Gastrocnemius medialis (tissue), 4 donors: ENCODE measurements around the gene PCDH7. TPM values are rescaled to one million over a fixed set of nuclear protein-coding genes. Genes with fewer than 3 reads are reported as not detected.

Experiments used
- ATAC-seq, 2 donors: fragments of 150-250 bp; one replicate each; pipeline ENCODE4 v1.9.1; 2016
- DNase-seq, 2 donors: peaks; one replicate each; pipeline ENCODE4 v3.0.0-alpha.2; 2019
- H3K27ac ChIP-seq, 4 donors: fragments of 200-600 bp; sonication (generic); 1 replicate in 1 of 4; 2 replicates in 3 of 4; pipeline ENCODE4 v1.5.1; 2016 to 2018; ENCODE audit warnings: mild to moderate bottlenecking in 2 of 4, moderate library complexity in 1 of 4
- H3K27me3 ChIP-seq, 3 donors: fragments of 200-600 bp; sonication (generic) in 2 of 3; 1 replicate in 1 of 3; 2 replicates in 2 of 3; pipeline versions ENCODE4 v1.5.1 to v1.6.0; 2016 to 2019; ENCODE audit warnings: mild to moderate bottlenecking in 1 of 3, moderate library complexity in 1 of 3
- H3K36me3 ChIP-seq, 2 donors: fragments of 200-600 bp; sonication (generic) in 1 of 2; one replicate each; pipeline ENCODE4 v1.5.1; 2017 to 2018
- H3K4me1 ChIP-seq, 2 donors: fragments of 200-600 bp; sonication (generic) in 1 of 2; one replicate each; pipeline ENCODE4 v1.5.1; 2016 to 2017; ENCODE audit warnings: mild to moderate bottlenecking in 2 of 2
- H3K4me3 ChIP-seq, 4 donors: fragments of 200-600 bp; sonication (generic) in 3 of 4; 1 replicate in 1 of 4; 2 replicates in 3 of 4; pipeline ENCODE4 v1.5.1; 2016 to 2019; ENCODE audit warnings: mild to moderate bottlenecking in 2 of 4
- H3K9me3 ChIP-seq, 3 donors: fragments of 200-600 bp; sonication (generic) in 2 of 3; 1 replicate in 1 of 3; 2 replicates in 2 of 3; pipeline ENCODE4 v1.5.1; 2016 to 2019
- CTCF ChIP-seq, 5 experiments: fragments of 450-650 bp in 3 of 5; fragments of 200-600 bp in 2 of 5; sonication (generic) in 2 of 5; IDR thresholded peaks in 4 of 5; conservative IDR thresholded peaks in 1 of 5; 1 replicate in 4 of 5; 2 replicates in 1 of 5; pipeline ENCODE4 v1.5.1; 2016 to 2019; ENCODE audit warnings: antibody characterized with exemption in 5 of 5, mild to moderate bottlenecking in 3 of 5, moderate library complexity in 3 of 5
- POLR2A ChIP-seq, 2 donors: fragments of 450-650 bp; IDR thresholded peaks; one replicate each; pipeline ENCODE4 v1.6.1; 2017; ENCODE audit warnings: antibody characterized with exemption in 2 of 2, mild to moderate bottlenecking in 2 of 2, moderate library complexity in 2 of 2
- in situ Hi-C, 4 donors: fragments of 200-750 bp; cut with MboI; loops; one replicate each; pipeline versions ENCODE4 v1.15.0 to v1.8.0; 2017; ENCODE audit warnings: low sequenced_read_pairs in 4 of 4
- intact Hi-C: fragments of 100-400 bp; cut with DNase I; formaldehyde crosslinking; loops from one replicate; pipeline ENCODE4 v1.15.1; 2023; ENCODE audit warnings: low total_unique reads
- total RNA-seq, 4 donors: library from RNA; depleted of rRNA; stranded (reverse); fragments of >200 nt; gene quantifications; one replicate each; pipeline versions ENCODE4 v1.1.0 to v1.2.3, GENCODE V29; 2016

Gene PCDH7
- total RNA-seq, 4 donors from 2014 or later: 0.29 to 0.39 (median 0.39) TPM; not detected in 1

GRCh38 chr4:30744386-30744785 is 24.2 kb downstream of the PCDH7 start:
- in situ Hi-C loops: no loop called here
- H3K27me3 ChIP-seq: no peaks in the 10 kb centered on the region
- no peak for ATAC-seq

GRCh38 chr4:30744957-30745640 is 24.9 kb downstream of the PCDH7 start:
- in situ Hi-C loops (no loop called here), intact Hi-C loops (no loop called here)
- Histone ChIP-seq H3K9me3 (no peaks in the 10 kb centered on the region), H3K4me3 (no peak overlapping the region), H3K36me3 (no peaks in the 10 kb centered on the region), H3K27ac (no peak overlapping the region), H3K4me1 (no peaks in the 10 kb centered on the region), H3K27me3 (no peaks in the 10 kb centered on the region)
- DNase-seq (no peak), ATAC-seq (no peak)
- TF ChIP-seq CTCF (IDR thresholded peaks at IDR 0.05 in 4 of 5, conservative IDR thresholded peaks at IDR 0.05 in 1 of 5): no peak
- no peak for TF ChIP-seq POLR2A (IDR thresholded peaks at IDR 0.05)

More at GRCh38 chr4:30744386-30744785, 24.2 kb downstream of the PCDH7 start:
- no peak for DNase-seq
- no peaks in the 10 kb centered on the region for H3K36me3 ChIP-seq
- no peaks in the 10 kb centered on the region for H3K4me1 ChIP-seq
- H3K4me3 ChIP-seq: no peak overlapping the region
- intact Hi-C loops: no loop called here
- no peak overlapping the region for H3K27ac ChIP-seq
- TF ChIP-seq CTCF (IDR thresholded peaks at IDR 0.05 in 4 of 5, conservative IDR thresholded peaks at IDR 0.05 in 1 of 5) (no peak), POLR2A (IDR thresholded peaks at IDR 0.05) (no peak)
- no peaks in the 10 kb centered on the region for H3K9me3 ChIP-seq

GRCh38 chr4:30746735-30747134 is 26.6 kb downstream of the PCDH7 start:
- TF ChIP-seq POLR2A (IDR thresholded peaks at IDR 0.05) (no peak), CTCF (IDR thresholded peaks at IDR 0.05 in 4 of 5, conservative IDR thresholded peaks at IDR 0.05 in 1 of 5) (no peak)
- H3K9me3 ChIP-seq: no peaks in the 10 kb centered on the region
- ATAC-seq (no peak), DNase-seq (no peak)
- no peaks in the 10 kb centered on the region for H3K36me3 ChIP-seq
- H3K27me3 ChIP-seq: no peaks in the 10 kb centered on the region
- in situ Hi-C loops (no loop called here), intact Hi-C loops (no loop called here)
- H3K4me1 ChIP-seq: no peaks in the 10 kb centered on the region
- no peak overlapping the region for H3K4me3 ChIP-seq
- H3K27ac ChIP-seq: no peak overlapping the region

- in situ Hi-C loops: no loop called here
- H3K4me3 ChIP-seq: no peak overlapping the region
- H3K36me3 ChIP-seq: no peaks in the 10 kb centered on the region
- intact Hi-C loops: no loop called here
- H3K9me3 ChIP-seq: no peaks in the 10 kb centered on the region
- no peak for DNase-seq
- TF ChIP-seq CTCF (IDR thresholded peaks at IDR 0.05 in 4 of 5, conservative IDR thresholded peaks at IDR 0.05 in 1 of 5): no peak
- TF ChIP-seq POLR2A (IDR thresholded peaks at IDR 0.05): no peak
- H3K27me3 ChIP-seq: no peaks in the 10 kb centered on the region
- H3K4me1 ChIP-seq: no peaks in the 10 kb centered on the region
- no peak overlapping the region for H3K27ac ChIP-seq
- ATAC-seq: no peak
Measured at GRCh38 chr4:30753316-30753715, 33.1 kb downstream of the PCDH7 start.

- no peaks in the 10 kb centered on the region for H3K36me3 ChIP-seq
- no peak for TF ChIP-seq CTCF (IDR thresholded peaks at IDR 0.05 in 4 of 5, conservative IDR thresholded peaks at IDR 0.05 in 1 of 5)
- TF ChIP-seq POLR2A (IDR thresholded peaks at IDR 0.05): no peak
- DNase-seq: no peak
- no peak overlapping the region for H3K27ac ChIP-seq
- no peak overlapping the region for H3K4me3 ChIP-seq
- H3K9me3 ChIP-seq: no peaks in the 10 kb centered on the region
- ATAC-seq: no peak
- intact Hi-C loops: no loop called here
- H3K27me3 ChIP-seq: no peaks in the 10 kb centered on the region
- in situ Hi-C loops: no loop called here
- no peaks in the 10 kb centered on the region for H3K4me1 ChIP-seq
Measured at GRCh38 chr4:30754021-30754420, 33.9 kb downstream of the PCDH7 start.
